Stimulated activated CD8-positive, alpha-beta memory T cell treated with anti-CD3 and anti-CD28 coated beads, Interleukin-15, amount 100 ng/mL, for 1 hour (primary cell): ENCODE results near the gene FMNL2.

Experiments used
- DNase-seq: peaks from one replicate; pipeline ENCODE4 v3.0.0-alpha.2; 2020; ENCODE audit warnings: low read depth

Gene FMNL2

GRCh38 chr2:152618193-152618564 lies 283.2 kb downstream of the FMNL2 start:
- no peak for DNase-seq

DNA sequence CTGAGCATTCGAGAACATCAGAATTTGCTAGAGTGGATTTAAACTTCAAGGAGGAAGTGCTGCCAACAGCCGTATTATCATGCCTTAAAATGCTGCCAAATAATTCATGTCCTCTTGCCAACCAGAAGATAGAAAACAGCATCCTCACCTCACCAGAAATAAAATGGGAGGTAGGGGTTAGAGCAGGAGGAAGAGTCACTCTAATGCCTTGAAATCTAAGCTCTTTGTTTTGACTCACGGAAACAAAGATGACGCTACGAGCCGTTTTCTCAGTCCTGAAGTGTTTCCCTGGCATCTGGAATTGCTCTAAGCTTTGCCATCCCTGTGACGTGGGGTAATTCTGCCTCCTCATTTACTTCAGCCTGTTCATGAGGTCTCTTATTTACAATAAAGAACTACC lies 285.2 kb downstream of the FMNL2 start:
- no peak for DNase-seq

DNA sequence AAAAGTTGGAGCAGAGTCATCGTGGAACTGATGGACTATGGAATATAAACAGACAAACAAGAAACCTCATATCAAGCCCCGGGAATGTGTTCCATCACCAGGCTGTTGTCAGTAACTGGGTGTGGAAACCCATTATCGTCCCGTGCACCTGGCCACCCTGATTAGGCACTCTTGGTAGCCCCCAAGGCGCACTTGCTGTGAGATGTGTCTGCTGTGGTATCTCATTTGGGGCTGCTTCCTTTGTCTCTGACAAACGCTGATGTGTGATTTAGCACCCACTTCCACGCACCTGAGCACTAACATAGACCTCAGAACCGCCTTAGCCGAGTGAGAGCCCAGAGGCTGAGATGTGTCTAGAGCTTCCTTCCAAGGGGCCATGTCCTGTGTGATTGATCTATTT lies 286.0 kb downstream of the FMNL2 start:
- no peak for DNase-seq

GRCh38 chr2:152622219-152622618 lies 287.2 kb downstream of the FMNL2 start:
- DNase-seq, result no peak

- DNase-seq, result no peak
Measured at GRCh38 chr2:152623076-152623740, 288.2 kb downstream of the FMNL2 start.

- no peak for DNase-seq
Measured at GRCh38 chr2:152623775-152624174, 288.8 kb downstream of the FMNL2 start.

DNA sequence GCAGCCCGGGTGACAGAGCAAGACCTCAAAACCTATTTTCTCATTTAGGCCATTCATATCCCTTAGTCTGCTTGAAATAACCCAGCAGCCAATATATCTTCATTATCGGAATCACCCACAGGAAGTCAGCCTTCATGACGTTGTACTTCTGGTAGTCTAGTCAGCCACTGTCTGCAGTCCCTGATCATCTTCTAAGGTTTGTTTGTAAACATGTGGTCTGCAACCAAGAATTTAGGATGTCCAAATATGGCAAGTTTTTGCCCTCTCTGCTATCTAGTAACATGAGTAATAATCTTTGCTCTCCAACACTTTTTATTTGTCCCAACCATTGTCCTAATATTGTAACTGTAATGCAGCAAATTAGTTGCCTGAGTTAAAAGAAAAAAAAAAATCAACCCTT lies 289.8 kb downstream of the FMNL2 start:
- no peak for DNase-seq

- no peak for DNase-seq
Measured at GRCh38 chr2:152626911-152627339, 292.0 kb downstream of the FMNL2 start.

DNA sequence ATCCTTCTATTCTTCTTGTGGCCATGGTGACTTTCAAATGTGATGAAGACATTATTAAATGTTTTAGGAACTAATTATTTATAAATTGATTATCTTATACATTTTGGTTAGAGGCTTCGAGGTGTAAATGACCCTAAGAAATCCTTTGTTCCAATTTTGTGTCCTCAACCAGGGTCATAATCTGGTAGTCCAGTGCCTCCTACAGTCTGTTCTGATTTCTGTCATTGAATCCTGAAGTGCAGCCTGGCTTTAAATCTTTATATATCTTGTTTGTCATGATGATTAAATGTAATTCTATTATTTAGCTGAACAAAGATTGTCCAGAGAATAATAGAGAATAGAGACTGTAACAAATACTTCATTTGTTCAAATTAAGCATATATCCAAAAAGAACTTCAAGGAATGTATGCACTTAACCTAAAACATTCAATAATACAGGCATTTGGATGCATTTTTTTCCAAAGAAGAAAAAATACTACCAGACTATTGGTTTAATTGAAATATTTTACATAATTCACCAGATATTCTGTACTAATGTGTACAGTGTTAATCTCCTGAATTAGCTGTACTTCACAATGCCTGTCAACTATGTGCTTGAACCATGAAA lies 292.5 kb downstream of the FMNL2 start:
- no peak for DNase-seq

DNA sequence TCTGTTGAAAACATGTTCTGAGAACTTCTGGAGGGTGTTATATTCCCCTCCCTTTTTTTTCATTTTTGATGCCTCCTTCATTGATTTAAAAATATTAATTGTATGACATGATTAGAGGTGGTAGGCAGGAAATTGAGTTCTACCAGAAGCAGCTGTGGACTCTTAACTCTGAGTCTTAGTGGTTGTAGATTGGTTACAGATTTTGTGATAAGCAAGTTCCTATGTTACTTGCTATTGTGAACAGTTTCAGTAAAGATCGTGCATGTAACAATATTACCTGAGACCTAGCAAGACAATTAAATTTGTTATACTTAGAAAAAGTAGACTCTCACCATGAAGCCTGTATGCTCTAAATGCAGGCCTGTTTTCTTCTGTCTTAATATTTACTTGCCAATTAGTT lies 294.2 kb downstream of the FMNL2 start:
- no peak for DNase-seq

DNA sequence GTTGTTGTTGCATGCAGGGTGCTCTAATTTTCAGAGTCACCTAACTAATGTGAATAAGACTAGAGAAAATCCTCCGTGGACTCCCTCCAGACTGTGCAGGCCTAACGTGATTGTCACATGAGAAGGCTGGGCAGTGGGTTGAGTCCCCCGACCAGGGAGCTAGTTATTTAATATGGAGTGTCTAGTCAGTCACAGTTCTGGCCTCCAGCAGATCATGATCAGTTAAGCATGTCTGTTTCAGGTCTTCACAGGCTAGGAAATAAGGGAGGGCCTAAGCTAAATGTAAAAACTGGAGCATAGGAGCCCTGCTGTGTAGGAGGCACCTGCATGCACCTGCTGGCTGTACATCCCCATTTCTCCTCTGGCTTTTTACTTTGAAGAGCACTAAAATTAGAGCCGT lies 295.5 kb downstream of the FMNL2 start:
- DNase-seq, result no peak

DNA sequence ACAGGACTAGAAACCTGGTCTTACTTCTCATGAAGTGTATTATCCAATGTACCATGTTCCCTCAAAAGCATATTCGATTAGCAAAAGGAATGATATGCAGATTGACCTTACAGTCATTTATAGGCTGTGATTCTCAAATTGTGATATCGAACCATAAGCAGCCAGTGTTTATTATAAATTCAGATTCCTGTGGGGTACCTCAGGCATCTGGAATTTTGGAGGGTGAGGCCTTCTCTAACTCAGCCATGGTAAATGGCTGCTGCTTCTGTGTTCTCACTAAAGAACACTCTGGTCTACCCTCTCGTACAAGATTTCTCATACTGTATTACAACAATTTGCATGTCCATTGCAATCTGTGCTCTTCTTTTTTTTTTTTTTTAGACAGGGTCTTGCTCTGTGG lies 297.8 kb downstream of the FMNL2 start:
- DNase-seq, result no peak

GRCh38 chr2:152635635-152636298 lies 300.8 kb downstream of the FMNL2 start:
- DNase-seq, result peak; percentile 39

GRCh38 chr2:152637251-152637650 lies 302.3 kb downstream of the FMNL2 start:
- no peak for DNase-seq

GRCh38 chr2:152638056-152638455 lies 303.1 kb downstream of the FMNL2 start:
- DNase-seq, result no peak

DNA sequence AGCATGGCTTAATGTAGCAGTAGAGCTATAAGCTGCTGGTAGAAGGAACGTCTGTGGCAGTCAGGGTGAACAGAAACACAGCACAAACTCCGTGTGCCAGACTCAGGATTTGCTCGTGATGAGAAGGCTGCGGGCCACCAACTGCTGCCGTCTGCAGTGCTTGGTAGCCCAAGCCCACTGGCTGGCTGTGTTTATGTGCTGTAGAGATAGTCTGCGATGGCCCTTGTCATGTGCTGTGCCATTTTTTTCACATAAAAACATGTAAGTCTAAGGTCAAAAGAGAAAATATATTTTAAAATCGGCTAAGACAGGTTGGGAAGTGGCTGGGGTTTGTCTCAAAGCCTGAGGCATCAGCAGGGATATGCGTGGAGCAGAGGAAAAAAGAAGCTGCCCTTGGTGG lies 303.6 kb downstream of the FMNL2 start:
- DNase-seq, result no peak

DNA sequence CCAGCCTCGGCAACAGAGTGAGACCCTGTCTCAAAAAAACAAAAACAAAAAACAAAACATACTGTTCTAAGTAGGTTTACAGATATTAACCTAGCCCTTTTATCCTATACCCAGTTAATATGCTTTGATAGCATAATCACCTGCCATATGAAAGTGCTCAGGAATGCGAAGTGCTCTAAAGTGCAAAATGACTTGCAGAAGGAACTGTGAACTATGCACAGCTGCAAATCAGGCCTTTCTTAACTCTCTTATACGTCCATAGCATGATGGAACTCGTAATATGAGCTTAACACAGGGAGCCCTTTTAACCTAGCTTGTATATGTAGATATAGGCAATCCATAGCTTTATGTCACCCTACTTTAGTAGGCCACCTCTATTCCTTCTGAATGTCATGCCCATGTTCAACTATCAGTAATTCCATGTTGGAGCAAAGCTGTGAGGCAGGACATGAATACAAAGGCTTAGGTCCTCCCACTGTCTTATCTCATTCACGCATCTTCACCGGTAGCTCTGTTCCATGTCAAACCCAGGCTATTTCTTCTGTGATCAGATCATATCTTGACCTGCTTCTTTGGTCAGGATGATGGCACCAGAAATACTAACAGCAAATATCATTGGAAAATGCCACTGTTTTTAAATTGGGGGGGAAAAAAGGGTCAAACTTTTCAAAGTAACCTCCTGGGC lies 309.4 kb downstream of the FMNL2 start:
- DNase-seq, result no peak

DNA sequence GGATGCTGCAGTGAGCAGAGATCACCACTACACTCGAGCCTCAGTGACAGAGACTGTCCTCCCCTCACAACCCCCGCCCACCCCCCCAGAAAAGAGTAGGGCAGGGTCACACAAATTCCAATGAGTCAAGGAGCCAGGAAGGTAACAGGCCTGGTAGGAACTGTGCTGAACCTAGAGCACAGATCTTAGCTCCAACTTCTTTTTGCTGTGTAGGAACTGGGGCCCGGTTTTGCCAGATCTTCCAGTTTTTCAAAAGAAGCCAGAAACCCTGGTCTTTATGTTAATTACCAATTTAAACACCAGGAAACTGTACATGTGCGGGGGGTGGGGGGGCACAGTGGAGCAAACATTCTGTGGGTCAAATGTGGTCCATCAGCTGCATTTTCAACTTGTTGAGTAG lies 311.3 kb downstream of the FMNL2 start:
- DNase-seq, result no peak

DNA sequence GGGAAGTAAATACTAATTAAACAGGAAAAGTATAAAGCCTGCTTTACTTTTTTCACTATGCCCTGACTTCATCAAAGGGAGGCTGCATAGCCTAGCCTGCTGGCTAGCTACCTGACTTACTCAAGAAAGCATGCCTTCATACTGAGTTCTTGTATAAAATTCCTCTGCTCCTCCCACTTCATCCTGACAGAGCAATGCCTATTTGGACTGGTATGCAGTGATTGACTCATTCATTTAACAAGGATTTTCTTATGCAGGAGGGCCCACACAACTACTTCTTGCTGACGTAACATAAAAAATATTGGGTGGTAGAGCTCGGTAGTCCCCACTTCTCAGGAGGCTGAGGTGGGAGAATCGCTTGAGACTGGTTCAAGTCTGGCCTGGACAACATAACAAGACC lies 311.8 kb downstream of the FMNL2 start:
- DNase-seq, result no peak

GRCh38 chr2:152647552-152647951 lies 312.6 kb downstream of the FMNL2 start:
- no peak for DNase-seq

DNA sequence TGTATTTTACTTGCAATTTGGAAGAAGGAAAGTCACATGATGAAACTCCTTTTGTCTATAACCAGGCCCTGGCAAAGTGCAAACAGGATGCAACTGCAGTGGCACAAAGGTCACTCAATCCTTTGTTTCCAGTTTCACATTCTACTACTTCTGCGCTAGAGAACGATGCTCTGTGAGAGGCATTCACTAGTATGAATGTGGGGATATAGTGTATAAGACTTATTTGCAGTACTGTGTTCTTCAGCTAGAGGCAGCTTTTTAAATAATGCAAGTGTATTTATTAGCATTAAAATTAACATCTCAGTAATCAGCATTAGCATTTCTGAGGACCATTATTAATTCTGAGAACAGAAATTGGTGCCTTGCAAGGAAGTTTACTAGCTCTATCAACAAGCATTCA lies 313.4 kb downstream of the FMNL2 start:
- DNase-seq, result no peak

- DNase-seq, result no peak
Measured at GRCh38 chr2:152649997-152650396, 315.0 kb downstream of the FMNL2 start.

DNA sequence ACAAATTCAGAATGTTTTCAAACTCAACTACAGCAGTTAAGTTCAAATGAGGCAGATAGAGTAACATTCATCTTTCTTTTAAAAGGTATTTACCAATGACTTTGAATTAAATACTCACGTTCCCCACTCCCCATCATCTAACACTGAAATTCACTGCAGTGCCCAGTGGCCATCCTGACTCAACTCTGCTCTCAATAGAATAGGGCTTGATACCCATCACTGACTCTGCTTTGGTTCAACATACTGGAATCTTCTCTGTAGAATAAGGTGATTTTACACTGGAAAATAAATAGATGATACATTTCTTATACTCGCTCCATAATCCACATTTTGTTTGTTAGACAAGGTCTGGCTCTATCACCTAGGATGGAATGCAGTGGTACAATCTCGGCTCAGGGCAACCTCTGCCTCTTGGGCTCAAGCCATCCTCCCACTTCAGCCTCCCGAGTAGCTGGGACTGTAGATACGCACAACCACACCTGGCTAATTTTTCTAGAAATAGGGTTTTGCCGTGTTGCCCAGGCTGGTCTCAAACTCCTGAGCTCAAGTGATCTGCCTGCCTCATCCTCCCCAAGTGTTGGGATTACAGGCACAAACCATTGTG lies 315.9 kb downstream of the FMNL2 start:
- no peak for DNase-seq
